Progenitor cell of endocrine pancreas (in vitro differentiated cells): ENCODE measurements around the gene DISP3. TPM values are rescaled to one million over a fixed set of nuclear protein-coding genes. Genes with fewer than 3 reads are reported as not detected.

ENCODE experiments used
- DNase-seq: peaks from one replicate; pipeline ENCODE4 v3.0.0; 2021; ENCODE audit warnings: low spot score; ENCODE audit not compliant: unreplicated experiment
- H3K27ac Mint-ChIP-seq: 2 replicates; pipeline ENCODE4 v1.8.0; 2021; ENCODE audit warnings: mild to moderate bottlenecking, moderate library complexity, mixed read lengths
- H3K27me3 Mint-ChIP-seq: 2 replicates; pipeline ENCODE4 v1.8.0; 2021; ENCODE audit warnings: mixed read lengths
- H3K36me3 Mint-ChIP-seq: 2 replicates; pipeline ENCODE4 v1.8.0; 2022; ENCODE audit warnings: mixed read lengths; ENCODE audit not compliant: insufficient read depth
- H3K4me1 Mint-ChIP-seq: 2 replicates; pipeline ENCODE4 v1.8.0; 2021; ENCODE audit warnings: low read depth, mixed read lengths
- H3K4me3 Mint-ChIP-seq: 2 replicates; pipeline ENCODE4 v1.8.0; 2021; ENCODE audit warnings: low read depth, mild to moderate bottlenecking, moderate library complexity, mixed read lengths
- H3K9me3 Mint-ChIP-seq: 2 replicates; pipeline ENCODE4 v1.8.0; 2021; ENCODE audit warnings: low read depth, mixed read lengths
- total RNA-seq: library from RNA; stranded (reverse); gene quantifications from 2 replicates; pipeline ENCODE4 v1.2.1, GENCODE V29; 2021
- TF ChIP-seq, protein P1 (sequence below): fragments of 200-600 bp; sonication (generic); IDR thresholded peaks from one replicate; pipeline ENCODE4 v1.5.0; 2021; ENCODE audit warnings: antibody characterized with exemption, mild to moderate bottlenecking; ENCODE audit not compliant: unreplicated experiment

The DISP3 gene
- total RNA-seq, 1 donor from 2014 or later, result 5.4 TPM

DNA sequence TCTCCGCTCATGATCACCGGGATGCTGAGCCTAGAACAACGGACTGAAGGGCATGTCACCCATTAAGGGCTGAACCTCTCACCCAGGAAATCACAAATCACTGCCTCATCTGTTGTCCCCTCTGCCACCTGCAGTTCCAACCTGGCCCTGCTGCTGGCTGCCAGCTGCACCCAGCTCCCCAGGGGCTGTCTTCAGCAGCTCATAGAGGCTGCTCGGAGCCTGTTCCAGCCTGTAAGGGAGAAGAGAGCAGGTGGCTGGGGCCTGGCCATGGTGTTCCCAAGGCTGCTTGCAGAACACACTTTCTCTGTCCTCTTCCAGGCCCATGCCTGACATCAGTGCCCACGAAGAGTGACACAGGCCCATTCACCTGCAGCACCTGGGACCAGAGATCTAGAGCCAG, 44.5 kb upstream of the DISP3 start:
- no peaks in the 10 kb centered on the region for H3K4me1 Mint-ChIP-seq
- H3K4me3 Mint-ChIP-seq, result no peak overlapping the region
- H3K27ac Mint-ChIP-seq, result no peak overlapping the region
- DNase-seq, result no peak
- no peaks in the 10 kb centered on the region for H3K9me3 Mint-ChIP-seq
- TF ChIP-seq, protein P1, sequence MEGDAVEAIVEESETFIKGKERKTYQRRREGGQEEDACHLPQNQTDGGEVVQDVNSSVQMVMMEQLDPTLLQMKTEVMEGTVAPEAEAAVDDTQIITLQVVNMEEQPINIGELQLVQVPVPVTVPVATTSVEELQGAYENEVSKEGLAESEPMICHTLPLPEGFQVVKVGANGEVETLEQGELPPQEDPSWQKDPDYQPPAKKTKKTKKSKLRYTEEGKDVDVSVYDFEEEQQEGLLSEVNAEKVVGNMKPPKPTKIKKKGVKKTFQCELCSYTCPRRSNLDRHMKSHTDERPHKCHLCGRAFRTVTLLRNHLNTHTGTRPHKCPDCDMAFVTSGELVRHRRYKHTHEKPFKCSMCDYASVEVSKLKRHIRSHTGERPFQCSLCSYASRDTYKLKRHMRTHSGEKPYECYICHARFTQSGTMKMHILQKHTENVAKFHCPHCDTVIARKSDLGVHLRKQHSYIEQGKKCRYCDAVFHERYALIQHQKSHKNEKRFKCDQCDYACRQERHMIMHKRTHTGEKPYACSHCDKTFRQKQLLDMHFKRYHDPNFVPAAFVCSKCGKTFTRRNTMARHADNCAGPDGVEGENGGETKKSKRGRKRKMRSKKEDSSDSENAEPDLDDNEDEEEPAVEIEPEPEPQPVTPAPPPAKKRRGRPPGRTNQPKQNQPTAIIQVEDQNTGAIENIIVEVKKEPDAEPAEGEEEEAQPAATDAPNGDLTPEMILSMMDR, result no peak
- peaks cover 23% of the 10 kb centered on the region for H3K27me3 Mint-ChIP-seq
- no peaks in the 10 kb centered on the region for H3K36me3 Mint-ChIP-seq

DNA sequence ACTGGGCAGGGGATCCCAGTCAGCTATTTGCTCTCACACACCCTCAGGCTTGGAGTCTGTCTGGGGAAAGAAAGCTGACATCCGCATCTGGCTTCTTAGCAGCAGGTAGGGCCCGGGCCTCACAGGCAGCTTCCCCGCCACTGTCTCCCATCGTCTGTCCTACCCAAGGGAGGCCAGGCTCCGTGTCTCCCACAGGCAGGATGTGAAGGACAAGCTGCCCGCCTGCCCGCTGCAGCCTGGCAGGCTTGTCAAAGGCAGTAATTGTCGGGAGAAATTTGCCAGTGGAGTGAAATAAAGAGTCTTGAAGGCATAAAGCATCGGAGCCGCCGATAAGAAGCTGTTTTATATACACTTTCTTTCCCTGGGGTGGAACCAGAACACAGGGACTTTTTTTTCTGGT, 44.0 kb upstream of the DISP3 start:
- H3K27me3 Mint-ChIP-seq, result peaks cover 23% of the 10 kb centered on the region
- no peaks in the 10 kb centered on the region for H3K4me1 Mint-ChIP-seq
- no peaks in the 10 kb centered on the region for H3K9me3 Mint-ChIP-seq
- DNase-seq, result no peak
- no peak overlapping the region for H3K27ac Mint-ChIP-seq
- TF ChIP-seq, protein P1, result no peak
- no peak overlapping the region for H3K4me3 Mint-ChIP-seq
- H3K36me3 Mint-ChIP-seq, result no peaks in the 10 kb centered on the region

DNA sequence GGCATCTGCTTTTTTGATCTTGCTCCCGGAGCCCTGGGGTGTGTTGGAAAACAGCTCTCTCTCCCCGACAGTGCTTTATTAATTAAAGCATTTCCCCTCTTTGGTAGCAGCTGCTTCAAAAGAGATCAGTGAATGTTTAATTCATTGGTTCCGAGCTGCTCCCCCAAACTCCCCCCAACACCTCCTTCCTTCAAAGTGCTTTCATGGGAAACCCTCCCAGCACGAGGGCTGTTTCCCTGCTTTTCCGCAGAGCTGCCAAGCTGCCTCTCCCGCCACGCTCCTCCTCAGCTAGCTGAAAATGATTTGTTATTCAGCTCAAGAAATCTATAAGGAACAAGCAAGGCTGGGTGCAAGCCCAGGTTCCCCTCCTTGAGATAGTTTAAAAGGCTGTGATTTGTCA, 40.0 kb upstream of the DISP3 start:
- H3K36me3 Mint-ChIP-seq, result no peaks in the 10 kb centered on the region
- DNase-seq, result no peak
- no peak overlapping the region for H3K4me3 Mint-ChIP-seq
- no peaks in the 10 kb centered on the region for H3K4me1 Mint-ChIP-seq
- peaks cover 37% of the 10 kb centered on the region for H3K27me3 Mint-ChIP-seq
- H3K9me3 Mint-ChIP-seq, result no peaks in the 10 kb centered on the region
- TF ChIP-seq, protein P1, result no peak
- H3K27ac Mint-ChIP-seq, result no peak overlapping the region

DNA sequence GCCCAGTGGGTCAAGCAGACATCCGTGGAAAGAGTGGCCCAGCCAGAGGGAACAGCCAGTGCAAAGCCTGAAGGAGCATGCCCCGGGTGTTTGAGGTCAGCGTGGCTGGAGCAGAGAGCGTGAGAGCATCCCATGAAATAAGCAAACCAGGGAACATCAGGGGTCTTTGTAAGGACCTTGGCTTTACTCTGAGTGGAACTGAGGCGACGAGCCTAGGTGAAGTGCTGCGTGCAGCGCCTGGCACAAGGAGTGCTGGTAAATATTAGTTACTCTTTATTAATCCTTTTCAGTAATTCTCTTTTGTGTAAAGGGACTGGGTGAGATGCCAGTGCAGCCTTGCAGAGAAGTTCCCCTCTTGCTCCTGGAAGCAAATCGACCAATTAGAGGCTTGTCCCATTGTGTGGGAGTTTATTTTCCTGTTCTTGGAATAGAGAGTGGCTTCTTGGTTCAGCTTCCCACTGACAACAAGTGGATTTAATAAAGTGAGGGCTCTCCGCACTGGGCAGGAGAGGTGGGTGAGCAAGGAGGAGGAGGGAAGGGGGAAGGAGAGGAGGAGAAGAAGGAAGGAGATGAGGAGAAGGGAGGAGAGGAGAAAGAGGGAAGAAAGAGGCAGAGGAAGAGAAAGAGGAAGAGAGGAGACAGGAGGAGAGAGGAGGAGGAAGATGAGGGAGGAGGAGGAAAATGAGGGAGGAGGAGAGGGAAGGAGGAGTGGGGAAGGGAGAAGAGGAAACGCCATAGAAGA, 37.6 kb upstream of the DISP3 start:
- H3K27me3 Mint-ChIP-seq, result peaks cover 51% of the 10 kb centered on the region
- no peak overlapping the region for H3K27ac Mint-ChIP-seq
- DNase-seq, result no peak
- H3K4me3 Mint-ChIP-seq, result no peak overlapping the region
- TF ChIP-seq, protein P1, result no peak
- no peaks in the 10 kb centered on the region for H3K9me3 Mint-ChIP-seq
- no peaks in the 10 kb centered on the region for H3K36me3 Mint-ChIP-seq
- H3K4me1 Mint-ChIP-seq, result no peaks in the 10 kb centered on the region

DNA sequence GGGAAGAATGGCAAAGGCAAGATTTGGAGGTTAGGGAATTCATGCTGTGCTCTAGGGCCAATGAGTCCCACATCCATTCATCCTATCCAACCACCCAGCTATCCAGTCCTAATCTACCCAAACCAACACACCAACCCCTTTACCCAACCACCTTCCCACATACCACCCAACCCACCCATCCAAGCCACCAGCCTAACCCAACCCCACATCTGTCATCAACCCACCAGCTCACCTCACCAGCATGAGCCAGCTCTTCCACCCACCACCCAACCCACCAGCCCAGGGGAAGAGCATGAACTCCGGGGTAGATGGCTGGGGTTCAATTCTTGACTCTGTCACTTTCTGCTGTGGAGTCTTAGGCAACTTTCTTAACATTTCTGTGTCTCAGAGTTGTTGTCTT, 35.9 kb upstream of the DISP3 start:
- Mint-ChIP-seq H3K36me3 (no peaks in the 10 kb centered on the region), H3K9me3 (no peaks in the 10 kb centered on the region)
- TF ChIP-seq, protein P1, result no peak

More for the DNA sequence above, 35.9 kb upstream of the DISP3 start:
- Mint-ChIP-seq H3K4me1 (no peaks in the 10 kb centered on the region), H3K4me3 (no peak overlapping the region), H3K27ac (no peak overlapping the region), H3K27me3 (peaks cover 45% of the 10 kb centered on the region)
- DNase-seq, result no peak
